GM23338 (cell line): ENCODE data around the gene CBARP.

Experiments
- CREB1 ChIP-seq: fragments of 250-450 bp; sonication (Bioruptor Pico); IDR thresholded peaks from 2 replicates; pipeline ENCODE4 v1.5.0; 2020; ENCODE audit warnings: low read depth, mild to moderate bottlenecking, moderate library complexity
- CTCF ChIP-seq, 2 experiments: fragments of 200-600 bp in 1 of 2; sonication (generic) in 1 of 2; conservative IDR thresholded peaks; 2 replicates each; pipeline versions ENCODE4 v1.5.1 to v1.6.1; 2016 to 2017; ENCODE audit warnings: antibody characterized with exemption in 2 of 2, low read depth in 2 of 2, mild to moderate bottlenecking in 2 of 2, moderate library complexity in 1 of 2
- EZH2 ChIP-seq: fragments of 200-600 bp; sonication (generic); IDR thresholded peaks from one replicate; pipeline ENCODE4 v1.8.0; 2017; ENCODE audit warnings: antibody characterized with exemption, mild to moderate bottlenecking, low read depth; ENCODE audit not compliant: unreplicated experiment
- EZH2phosphoT487 ChIP-seq: fragments of 200-600 bp; sonication (generic); IDR thresholded peaks from one replicate; pipeline ENCODE4 v1.8.1; 2018; ENCODE audit warnings: antibody characterized with exemption; ENCODE audit not compliant: unreplicated experiment
- JUNB ChIP-seq: IDR thresholded peaks from one replicate; pipeline ENCODE4 v1.6.1; 2016; ENCODE audit warnings: antibody characterized with exemption; ENCODE audit not compliant: unreplicated experiment
- POLR2AphosphoS5 ChIP-seq: IDR thresholded peaks from 2 replicates; pipeline ENCODE4 v1.6.1; 2016; ENCODE audit warnings: antibody characterized with exemption, low read depth
- ZNF114 ChIP-seq: fragments of 250-450 bp; sonication (Bioruptor Pico); IDR thresholded peaks from 2 replicates; pipeline ENCODE4 v1.5.0; 2020; ENCODE audit warnings: mild to moderate bottlenecking, moderate library complexity
- ZNF331 ChIP-seq: fragments of 250-450 bp; sonication (Bioruptor Pico); IDR thresholded peaks from 2 replicates; pipeline ENCODE4 v1.5.0; 2020; ENCODE audit warnings: low read depth, mild to moderate bottlenecking, moderate library complexity
- ZNF462 ChIP-seq: fragments of 250-450 bp; sonication (Bioruptor Pico); IDR thresholded peaks from 2 replicates; pipeline ENCODE4 v1.5.0; 2020; ENCODE audit warnings: mild to moderate bottlenecking, moderate library complexity
- TF ChIP-seq, protein P1 (sequence below): IDR thresholded peaks from one replicate; pipeline ENCODE4 v1.6.1; 2018; ENCODE audit warnings: antibody characterized with exemption; ENCODE audit not compliant: unreplicated experiment
- TF ChIP-seq, protein P2 (sequence below): IDR thresholded peaks from 2 replicates; pipeline ENCODE4 v1.6.1; 2016; ENCODE audit warnings: antibody characterized with exemption

DNA sequence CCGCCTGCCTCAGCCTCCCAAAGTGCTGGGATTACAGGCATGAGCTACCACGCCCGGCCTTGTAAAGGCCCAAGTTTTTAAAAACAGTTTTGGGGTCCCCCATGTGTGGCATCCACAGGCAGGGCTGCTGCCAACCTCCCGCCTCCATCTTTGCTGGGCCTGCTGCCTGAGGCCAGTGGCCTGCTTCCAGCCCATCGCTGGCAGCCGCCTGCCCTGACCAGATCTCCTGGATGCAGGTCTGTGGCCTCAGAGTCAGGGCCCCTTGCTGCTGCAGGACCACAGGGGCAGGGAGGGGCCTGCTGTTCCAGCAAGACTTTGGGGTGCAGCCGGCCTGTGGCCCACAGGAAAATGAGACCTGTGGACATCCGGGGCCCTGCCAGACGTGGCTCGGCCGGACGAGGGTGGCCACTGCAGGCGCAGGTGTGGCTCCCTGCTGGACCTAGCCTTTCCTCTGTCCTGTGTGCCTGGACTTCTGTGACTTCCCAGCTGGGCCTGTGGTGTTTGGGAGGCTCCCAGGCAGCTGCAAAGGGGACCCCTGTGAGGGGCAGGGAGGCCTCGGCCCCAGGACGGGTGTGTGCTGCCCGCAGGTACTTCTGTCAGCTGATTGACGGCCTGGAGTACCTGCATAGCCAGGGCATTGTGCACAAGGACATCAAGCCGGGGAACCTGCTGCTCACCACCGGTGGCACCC is 17.9 kb downstream of the CBARP start:
- TF ChIP-seq CREB1 (CRISPR knock-in tag) (no peak), POLR2AphosphoS5 (no peak), CTCF (conservative IDR thresholded peaks at IDR 0.05; ENCODE audit: low read depth in 2 of 2) (no peak), ZNF462 (CRISPR knock-in tag) (no peak), ZNF331 (CRISPR knock-in tag) (no peak), EZH2 (no peak), EZH2phosphoT487 (no peak), JUNB (no peak), ZNF114 (CRISPR knock-in tag) (no peak)
- TF ChIP-seq, protein P1, sequence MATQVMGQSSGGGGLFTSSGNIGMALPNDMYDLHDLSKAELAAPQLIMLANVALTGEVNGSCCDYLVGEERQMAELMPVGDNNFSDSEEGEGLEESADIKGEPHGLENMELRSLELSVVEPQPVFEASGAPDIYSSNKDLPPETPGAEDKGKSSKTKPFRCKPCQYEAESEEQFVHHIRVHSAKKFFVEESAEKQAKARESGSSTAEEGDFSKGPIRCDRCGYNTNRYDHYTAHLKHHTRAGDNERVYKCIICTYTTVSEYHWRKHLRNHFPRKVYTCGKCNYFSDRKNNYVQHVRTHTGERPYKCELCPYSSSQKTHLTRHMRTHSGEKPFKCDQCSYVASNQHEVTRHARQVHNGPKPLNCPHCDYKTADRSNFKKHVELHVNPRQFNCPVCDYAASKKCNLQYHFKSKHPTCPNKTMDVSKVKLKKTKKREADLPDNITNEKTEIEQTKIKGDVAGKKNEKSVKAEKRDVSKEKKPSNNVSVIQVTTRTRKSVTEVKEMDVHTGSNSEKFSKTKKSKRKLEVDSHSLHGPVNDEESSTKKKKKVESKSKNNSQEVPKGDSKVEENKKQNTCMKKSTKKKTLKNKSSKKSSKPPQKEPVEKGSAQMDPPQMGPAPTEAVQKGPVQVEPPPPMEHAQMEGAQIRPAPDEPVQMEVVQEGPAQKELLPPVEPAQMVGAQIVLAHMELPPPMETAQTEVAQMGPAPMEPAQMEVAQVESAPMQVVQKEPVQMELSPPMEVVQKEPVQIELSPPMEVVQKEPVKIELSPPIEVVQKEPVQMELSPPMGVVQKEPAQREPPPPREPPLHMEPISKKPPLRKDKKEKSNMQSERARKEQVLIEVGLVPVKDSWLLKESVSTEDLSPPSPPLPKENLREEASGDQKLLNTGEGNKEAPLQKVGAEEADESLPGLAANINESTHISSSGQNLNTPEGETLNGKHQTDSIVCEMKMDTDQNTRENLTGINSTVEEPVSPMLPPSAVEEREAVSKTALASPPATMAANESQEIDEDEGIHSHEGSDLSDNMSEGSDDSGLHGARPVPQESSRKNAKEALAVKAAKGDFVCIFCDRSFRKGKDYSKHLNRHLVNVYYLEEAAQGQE, result no peak
- TF ChIP-seq, protein P2, sequence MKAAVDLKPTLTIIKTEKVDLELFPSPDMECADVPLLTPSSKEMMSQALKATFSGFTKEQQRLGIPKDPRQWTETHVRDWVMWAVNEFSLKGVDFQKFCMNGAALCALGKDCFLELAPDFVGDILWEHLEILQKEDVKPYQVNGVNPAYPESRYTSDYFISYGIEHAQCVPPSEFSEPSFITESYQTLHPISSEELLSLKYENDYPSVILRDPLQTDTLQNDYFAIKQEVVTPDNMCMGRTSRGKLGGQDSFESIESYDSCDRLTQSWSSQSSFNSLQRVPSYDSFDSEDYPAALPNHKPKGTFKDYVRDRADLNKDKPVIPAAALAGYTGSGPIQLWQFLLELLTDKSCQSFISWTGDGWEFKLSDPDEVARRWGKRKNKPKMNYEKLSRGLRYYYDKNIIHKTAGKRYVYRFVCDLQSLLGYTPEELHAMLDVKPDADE, result no peak
